Astrocyte (in vitro differentiated cells and primary cell): ENCODE data around the gene PCYT1A. TPM values are rescaled to one million over a fixed set of nuclear protein-coding genes. Genes with fewer than 3 reads are reported as not detected.

Experiments
- DNase-seq: peaks from one replicate; pipeline ENCODE4 v3.0.0-alpha.2; 2010; ENCODE audit warnings: low read depth
- FAIRE-seq: peaks from 2 replicates; lab custom pipeline; 2011; peaks lifted over from hg19 to GRCh38; lab: Jason Lieb, UNC
- H2AFZ ChIP-seq: 2 replicates; pipeline ENCODE4 v1.6.0; 2012; ENCODE audit warnings: low read depth, low read length, inconsistent platforms
- H3K27ac ChIP-seq: 2 replicates; pipeline ENCODE4 v1.5.1; 2011; ENCODE audit warnings: low read depth, low read length, inconsistent platforms
- H3K27me3 ChIP-seq: 2 replicates; pipeline ENCODE4 v1.6.0; 2011; ENCODE audit warnings: low read length, inconsistent platforms; ENCODE audit not compliant: insufficient read depth
- H3K36me3 ChIP-seq: 2 replicates; pipeline ENCODE4 v1.5.1; 2011; ENCODE audit warnings: low read length, inconsistent platforms; ENCODE audit not compliant: insufficient read depth
- H3K4me1 ChIP-seq: 2 replicates; pipeline ENCODE4 v1.5.1; 2011; ENCODE audit warnings: low read length, inconsistent platforms; ENCODE audit not compliant: insufficient read depth
- H3K4me2 ChIP-seq: 2 replicates; pipeline ENCODE4 v1.6.0; 2012; ENCODE audit warnings: low read length, inconsistent platforms
- H3K4me3 ChIP-seq: 2 replicates; pipeline ENCODE4 v1.5.1; 2011; ENCODE audit warnings: low read depth, mild to moderate bottlenecking, low read length, inconsistent platforms; ENCODE audit not compliant: insufficient read depth
- H3K79me2 ChIP-seq: 2 replicates; pipeline ENCODE4 v1.6.0; 2012; ENCODE audit warnings: mild to moderate bottlenecking, low read length, inconsistent platforms; ENCODE audit not compliant: insufficient read depth
- H3K9ac ChIP-seq: 2 replicates; pipeline ENCODE4 v1.6.0; 2012; ENCODE audit warnings: mild to moderate bottlenecking, low read length, inconsistent platforms
- H3K9me3 ChIP-seq: 2 replicates; pipeline ENCODE4 v1.5.1; 2012; ENCODE audit warnings: low read depth, mild to moderate bottlenecking, low read length, inconsistent platforms; ENCODE audit not compliant: insufficient read depth
- H4K20me1 ChIP-seq: 2 replicates; pipeline ENCODE4 v1.6.0; 2012; ENCODE audit warnings: low read length, inconsistent platforms; ENCODE audit not compliant: insufficient read depth
- H3K27ac Mint-ChIP-seq: one replicate; pipeline ENCODE4 v1.8.0; 2021; ENCODE audit warnings: mild to moderate bottlenecking, mixed read lengths; ENCODE audit not compliant: unreplicated experiment
- H3K27me3 Mint-ChIP-seq: one replicate; pipeline ENCODE4 v1.8.0; 2021; ENCODE audit warnings: low read depth, mixed read lengths; ENCODE audit not compliant: unreplicated experiment
- H3K36me3 Mint-ChIP-seq: one replicate; pipeline ENCODE4 v1.8.0; 2021; ENCODE audit warnings: low read depth, mixed read lengths; ENCODE audit not compliant: unreplicated experiment
- H3K4me1 Mint-ChIP-seq: one replicate; pipeline ENCODE4 v1.8.0; 2021; ENCODE audit warnings: low read depth, mixed read lengths; ENCODE audit not compliant: unreplicated experiment
- H3K4me3 Mint-ChIP-seq: one replicate; pipeline ENCODE4 v1.8.0; 2021; ENCODE audit warnings: mild to moderate bottlenecking, moderate library complexity, mixed read lengths; ENCODE audit not compliant: unreplicated experiment
- H3K9me3 Mint-ChIP-seq: one replicate; pipeline ENCODE4 v1.8.0; 2021; ENCODE audit warnings: mild to moderate bottlenecking, mixed read lengths; ENCODE audit not compliant: unreplicated experiment
- EZH2 ChIP-seq: IDR thresholded peaks from 2 replicates; pipeline ENCODE4 v1.6.1; 2012; ENCODE audit warnings: mild to moderate bottlenecking, low read length, inconsistent platforms; ENCODE audit not compliant: insufficient read depth
- total RNA-seq: library from RNA; stranded (reverse); gene quantifications from 2 replicates; pipeline ENCODE4 v1.2.1, GENCODE V29; 2021
- TF ChIP-seq, protein P1 (sequence below): IDR thresholded peaks from 2 replicates; pipeline ENCODE4 v1.5.1; 2011; ENCODE audit warnings: low read depth, mild to moderate bottlenecking, inconsistent platforms, low read length, moderate library complexity; ENCODE audit not compliant: insufficient read depth

Gene PCYT1A
- total RNA-seq, 1 donor from 2014 or later: 92.6 TPM

DNA sequence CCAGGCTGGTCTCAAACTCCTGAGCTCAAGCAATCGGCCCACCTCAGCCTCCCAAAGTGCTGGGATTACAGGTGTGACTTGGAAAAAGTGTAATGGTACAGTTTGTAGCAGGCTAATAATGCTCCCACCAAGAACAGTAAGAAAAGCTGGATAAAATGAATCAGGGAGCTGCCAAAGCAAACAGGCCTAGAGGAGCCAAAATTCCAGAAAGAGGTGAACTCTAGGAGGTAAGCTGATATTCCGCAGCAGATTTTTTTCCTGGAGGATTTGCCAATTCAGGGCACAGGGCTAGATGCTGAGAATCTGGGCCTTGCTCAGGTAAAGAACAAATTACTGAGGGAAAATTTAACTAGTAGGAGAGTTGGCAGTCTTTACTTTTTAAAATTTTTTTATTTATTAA, 11.0 kb upstream of the PCYT1A start:
- Mint-ChIP-seq H3K9me3 (no peaks in the 10 kb centered on the region), H3K36me3 (peaks cover 12% of the 10 kb centered on the region), H3K4me3 (no peak overlapping the region), H3K27ac (no peak overlapping the region), H3K4me1 (peaks cover 3% of the 10 kb centered on the region), H3K27me3 (no peaks in the 10 kb centered on the region)
- no peak overlapping the region for H3K4me3 ChIP-seq
- TF ChIP-seq EZH2: no peak
- TF ChIP-seq, protein P1, sequence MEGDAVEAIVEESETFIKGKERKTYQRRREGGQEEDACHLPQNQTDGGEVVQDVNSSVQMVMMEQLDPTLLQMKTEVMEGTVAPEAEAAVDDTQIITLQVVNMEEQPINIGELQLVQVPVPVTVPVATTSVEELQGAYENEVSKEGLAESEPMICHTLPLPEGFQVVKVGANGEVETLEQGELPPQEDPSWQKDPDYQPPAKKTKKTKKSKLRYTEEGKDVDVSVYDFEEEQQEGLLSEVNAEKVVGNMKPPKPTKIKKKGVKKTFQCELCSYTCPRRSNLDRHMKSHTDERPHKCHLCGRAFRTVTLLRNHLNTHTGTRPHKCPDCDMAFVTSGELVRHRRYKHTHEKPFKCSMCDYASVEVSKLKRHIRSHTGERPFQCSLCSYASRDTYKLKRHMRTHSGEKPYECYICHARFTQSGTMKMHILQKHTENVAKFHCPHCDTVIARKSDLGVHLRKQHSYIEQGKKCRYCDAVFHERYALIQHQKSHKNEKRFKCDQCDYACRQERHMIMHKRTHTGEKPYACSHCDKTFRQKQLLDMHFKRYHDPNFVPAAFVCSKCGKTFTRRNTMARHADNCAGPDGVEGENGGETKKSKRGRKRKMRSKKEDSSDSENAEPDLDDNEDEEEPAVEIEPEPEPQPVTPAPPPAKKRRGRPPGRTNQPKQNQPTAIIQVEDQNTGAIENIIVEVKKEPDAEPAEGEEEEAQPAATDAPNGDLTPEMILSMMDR: no peak
- H3K36me3 ChIP-seq: no peaks in the 10 kb centered on the region
- DNase-seq: no peak
- H3K4me1 ChIP-seq: no peaks in the 10 kb centered on the region
- no peaks in the 10 kb centered on the region for H4K20me1 ChIP-seq
- H3K9ac ChIP-seq: no peak overlapping the region
- no peak for FAIRE-seq
- H3K27me3 ChIP-seq: no peaks in the 10 kb centered on the region
- H3K4me2 ChIP-seq: no peak overlapping the region
- H3K9me3 ChIP-seq: no peaks in the 10 kb centered on the region
- no peak overlapping the region for H2AFZ ChIP-seq
- no peaks in the 10 kb centered on the region for H3K79me2 ChIP-seq
- no peak overlapping the region for H3K27ac ChIP-seq

DNA sequence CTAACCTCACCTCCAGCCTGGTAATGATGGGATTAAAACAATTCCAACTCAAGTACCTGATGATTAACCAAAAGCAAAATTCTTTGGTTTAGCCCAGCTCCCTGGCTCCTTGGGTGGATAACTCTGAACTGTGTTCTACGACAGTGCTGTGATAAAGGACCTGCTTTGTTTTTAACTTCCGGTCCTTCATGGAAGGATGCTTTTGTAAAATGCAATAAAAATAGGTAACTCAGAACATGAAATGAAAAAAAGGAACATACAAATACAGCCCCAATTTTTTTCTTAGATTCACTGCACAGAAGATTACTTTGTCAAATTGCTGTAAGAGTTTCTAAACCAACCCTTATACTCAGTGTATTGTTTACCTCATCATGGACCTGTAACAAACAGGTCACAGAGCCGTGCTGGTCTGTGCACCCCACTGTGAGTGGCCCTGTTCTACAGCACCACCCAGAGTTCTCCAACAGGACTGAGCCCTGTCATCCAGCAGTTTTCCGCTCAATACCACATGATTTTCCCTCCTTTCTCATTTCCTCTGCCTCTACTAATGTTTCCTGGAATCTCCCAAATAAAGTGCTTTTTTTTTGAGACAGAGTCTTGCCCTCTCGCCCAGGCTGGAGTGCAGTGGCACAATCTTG, 4.9 kb upstream of the PCYT1A start:
- no peak for FAIRE-seq
- H3K4me3 Mint-ChIP-seq: no peak overlapping the region

DNA sequence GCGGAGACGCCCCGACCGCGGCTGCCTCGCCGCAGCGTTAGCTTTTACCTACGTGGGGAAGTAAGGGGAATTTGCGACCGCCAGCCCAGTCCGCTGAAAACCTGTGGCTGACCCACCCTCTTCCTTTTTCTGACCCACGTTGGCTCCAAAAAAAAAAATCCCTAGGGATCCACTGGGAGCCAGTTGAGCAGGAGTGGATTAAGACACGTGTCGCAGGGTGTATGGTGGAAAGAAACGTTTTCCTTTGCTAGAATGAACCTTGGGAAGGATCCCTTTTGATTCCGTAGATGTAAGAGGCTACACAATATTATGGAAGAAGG, 575 bp upstream of the PCYT1A start:
- peaks cover 26% of the 10 kb centered on the region for H3K4me1 Mint-ChIP-seq
- peak overlapping the region; percentile 95 for H2AFZ ChIP-seq
- H3K36me3 ChIP-seq: no peaks in the 10 kb centered on the region
- H3K9me3 Mint-ChIP-seq: no peaks in the 10 kb centered on the region
- peak overlapping the region; percentile 88 for H3K27ac ChIP-seq
- peak overlapping the region; percentile 86 for H3K27ac Mint-ChIP-seq
- peak overlapping the region; percentile 97 for H3K4me3 ChIP-seq
- peak overlapping the region; percentile 97 for H3K4me2 ChIP-seq
- TF ChIP-seq, protein P1: no peak
- TF ChIP-seq EZH2: no peak
- no peaks in the 10 kb centered on the region for H3K27me3 ChIP-seq
- peaks cover 31% of the 10 kb centered on the region for H4K20me1 ChIP-seq
- H3K36me3 Mint-ChIP-seq: no peaks in the 10 kb centered on the region
- DNase-seq (no peak), FAIRE-seq (no peak)
- peak overlapping the region; percentile 100 for H3K4me3 Mint-ChIP-seq
- peaks cover 19% of the 10 kb centered on the region for H3K4me1 ChIP-seq
- H3K79me2 ChIP-seq: peaks cover 55% of the 10 kb centered on the region
- H3K9ac ChIP-seq: peak overlapping the region; percentile 97
- no peaks in the 10 kb centered on the region for H3K27me3 Mint-ChIP-seq
- H3K9me3 ChIP-seq: no peaks in the 10 kb centered on the region

More for the DNA sequence above, 4.9 kb upstream of the PCYT1A start:
- Histone ChIP-seq H3K4me1 (no peaks in the 10 kb centered on the region), H3K9me3 (no peaks in the 10 kb centered on the region), H3K4me2 (no peak overlapping the region), H3K79me2 (peaks cover 12% of the 10 kb centered on the region), H3K27ac (no peak overlapping the region), H3K27me3 (no peaks in the 10 kb centered on the region), H2AFZ (no peak overlapping the region), H3K9ac (no peak overlapping the region), H3K4me3 (no peak overlapping the region), H3K36me3 (no peaks in the 10 kb centered on the region), H4K20me1 (no peaks in the 10 kb centered on the region)
- no peak for DNase-seq
- no peak overlapping the region for H3K27ac Mint-ChIP-seq
- no peaks in the 10 kb centered on the region for H3K36me3 Mint-ChIP-seq
- TF ChIP-seq, protein P1: no peak
- TF ChIP-seq EZH2: no peak
- no peaks in the 10 kb centered on the region for H3K9me3 Mint-ChIP-seq
- H3K4me1 Mint-ChIP-seq: peaks cover 2% of the 10 kb centered on the region
- no peaks in the 10 kb centered on the region for H3K27me3 Mint-ChIP-seq
